ENCODE data around the gene RBFOX1.

The RBFOX1 gene

GRCh38 chr16:7332611-7333010 is at the start of gene RBFOX1:
Gene RBFOX1 (plus strand): TSS chr16:7332845.
- DNase-seq, result no peak

DNA sequence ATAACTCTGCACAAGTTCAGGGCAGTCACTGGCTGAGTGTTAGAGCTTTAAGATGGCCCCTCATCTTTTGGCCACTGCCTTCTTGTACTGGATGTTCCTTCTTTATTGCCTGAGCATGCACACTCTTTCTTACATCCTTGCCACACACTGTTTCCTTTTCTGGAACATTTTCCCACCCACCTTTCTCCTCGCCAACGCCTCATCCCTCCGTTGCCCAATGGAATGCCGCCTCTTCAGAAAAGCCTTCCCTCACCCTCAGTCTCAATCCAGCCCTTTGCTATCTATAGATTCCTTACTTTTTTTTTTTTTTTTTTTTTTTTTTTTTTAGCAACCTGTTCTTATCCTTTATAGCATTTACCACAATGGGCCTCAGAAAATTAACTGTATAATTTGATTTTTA is 47.9 kb upstream of the RBFOX1 start:
- DNase-seq, result no peak

- no peak for DNase-seq
These were observed 47.1 kb upstream of the RBFOX1 start for GRCh38 chr16:7285520-7285919.

DNA sequence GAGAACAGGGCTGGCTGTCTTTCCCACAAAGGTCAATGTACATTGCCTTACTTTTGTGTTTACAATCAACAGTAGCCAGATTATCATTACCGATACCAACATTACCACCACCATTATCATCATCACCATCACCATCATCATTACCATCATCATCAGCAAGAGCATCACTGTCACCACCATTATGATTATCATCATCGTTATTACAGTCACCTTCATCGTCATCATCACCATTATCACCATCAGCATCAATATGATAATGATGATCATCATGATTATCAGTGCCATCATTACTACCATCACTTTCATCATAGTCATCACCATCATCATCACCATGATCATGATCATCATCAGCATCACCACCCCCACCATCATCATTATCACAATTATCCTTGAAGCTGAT is 43.3 kb upstream of the RBFOX1 start:
- DNase-seq, result no peak

GRCh38 chr16:7290682-7291081 is 42.0 kb upstream of the RBFOX1 start:
- no peak for DNase-seq

DNA sequence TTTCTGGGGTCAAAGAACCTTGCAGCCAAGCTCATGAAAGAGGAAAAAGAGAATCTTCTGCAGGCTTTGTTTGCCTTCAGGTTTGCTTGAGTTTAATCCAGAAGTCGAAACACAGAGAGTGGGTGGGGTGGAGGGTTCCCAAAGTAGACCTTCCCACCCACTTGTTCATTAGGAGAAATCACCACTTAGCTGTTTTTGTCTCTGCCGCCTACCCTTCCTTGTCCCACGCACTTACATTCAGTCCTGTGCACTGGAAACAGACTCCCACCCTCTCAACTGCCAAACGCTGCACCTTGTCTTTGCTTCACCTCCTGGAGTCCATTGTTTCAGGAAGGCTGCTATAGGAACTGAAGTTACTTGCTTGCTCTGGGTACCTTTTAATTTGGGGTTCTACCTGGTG is 38.6 kb upstream of the RBFOX1 start:
- DNase-seq, result no peak

- no peak for DNase-seq
These were observed 29.5 kb upstream of the RBFOX1 start for GRCh38 chr16:7303052-7303610.

DNA sequence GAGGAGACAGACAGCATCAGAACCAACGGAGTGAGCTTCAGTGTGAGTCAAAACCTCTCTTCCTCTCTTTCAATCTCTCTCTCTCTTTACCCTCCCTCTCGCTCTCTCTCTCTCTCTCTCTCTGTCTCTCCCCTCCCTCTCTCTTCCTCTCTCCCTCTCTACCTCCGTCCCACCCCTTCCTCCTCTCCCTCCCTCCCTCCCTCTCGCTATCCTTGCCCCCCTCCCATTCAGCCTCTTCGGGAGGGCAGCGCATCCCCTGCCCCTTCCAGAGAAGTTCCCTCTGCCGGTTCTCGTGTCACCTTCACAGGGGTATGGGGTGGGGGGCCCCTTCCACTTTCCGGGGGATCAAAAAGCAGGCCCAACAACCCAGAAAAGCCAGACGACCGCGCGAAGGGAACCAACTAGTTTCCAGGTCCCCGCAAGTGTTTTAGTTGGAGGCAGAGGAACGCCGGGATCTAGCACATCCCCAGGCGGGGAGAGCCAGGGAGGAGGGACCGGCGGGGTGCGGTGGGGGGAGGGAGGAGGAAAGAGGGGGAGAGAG is 28.9 kb upstream of the RBFOX1 start:
- no peak for DNase-seq

- no peak for DNase-seq
These were observed 28.4 kb upstream of the RBFOX1 start for GRCh38 chr16:7304279-7304678.

- no peak for DNase-seq
These were observed 27.7 kb upstream of the RBFOX1 start for GRCh38 chr16:7304958-7305357.

DNA sequence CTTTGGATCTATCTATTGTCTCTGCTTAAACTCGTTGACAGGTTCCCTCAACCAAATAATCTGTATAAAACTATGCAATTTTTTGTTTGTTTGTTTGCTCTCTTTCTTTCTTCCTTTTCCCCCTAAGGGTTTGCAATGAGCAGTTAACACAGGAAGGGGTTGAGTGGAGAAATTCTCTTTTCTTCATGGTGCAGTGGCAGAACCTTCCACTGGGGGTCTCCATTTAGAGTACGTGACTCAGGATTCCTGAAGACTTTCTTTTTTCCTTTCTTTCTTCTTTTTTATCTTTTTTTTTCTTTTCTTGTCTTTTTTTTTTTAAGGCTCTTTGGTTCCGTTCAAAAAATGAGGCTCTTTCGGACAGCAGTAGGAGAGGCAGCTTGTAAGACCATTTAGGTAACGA is 19.5 kb upstream of the RBFOX1 start:
- DNase-seq, result no peak

- DNase-seq, result no peak
These were observed 18.5 kb upstream of the RBFOX1 start for GRCh38 chr16:7314163-7314562.

- DNase-seq, result no peak
These were observed 16.8 kb upstream of the RBFOX1 start for GRCh38 chr16:7315813-7316212.

DNA sequence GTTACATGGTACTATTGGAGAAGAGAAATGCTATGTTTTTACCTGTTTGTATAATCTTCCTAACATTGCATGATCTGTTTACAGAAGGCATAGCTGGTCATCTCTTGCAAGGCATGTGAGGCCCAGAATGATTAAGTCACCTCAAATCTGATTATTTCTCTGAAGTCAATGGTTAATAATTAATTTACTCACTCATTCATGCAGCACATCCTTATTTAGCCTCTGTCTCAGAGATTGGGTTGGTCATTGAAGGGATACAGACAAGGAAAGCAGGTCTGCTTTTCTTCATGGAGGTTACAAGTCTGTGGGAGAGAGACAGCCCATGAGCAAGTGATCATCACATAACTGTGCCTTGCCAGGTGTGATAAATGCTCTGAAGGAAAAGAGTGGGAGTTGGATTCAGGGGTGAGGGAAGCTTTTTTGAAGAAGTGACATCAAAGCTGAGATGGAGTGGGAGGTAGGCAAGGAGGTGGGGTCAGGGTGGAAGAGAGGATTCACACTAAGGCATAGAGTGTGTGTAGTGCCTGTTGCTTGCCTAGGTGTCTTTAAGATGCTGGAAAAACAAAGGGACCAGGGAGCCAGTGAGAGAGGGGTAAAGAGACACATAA is 16.3 kb upstream of the RBFOX1 start:
- no peak for DNase-seq

- DNase-seq, result no peak
These were observed 14.7 kb upstream of the RBFOX1 start for GRCh38 chr16:7317982-7318381.

GRCh38 chr16:7318686-7319085 is 14.0 kb upstream of the RBFOX1 start:
- no peak for DNase-seq

- DNase-seq, result no peak
These were observed 13.1 kb upstream of the RBFOX1 start for GRCh38 chr16:7319514-7319913.

DNA sequence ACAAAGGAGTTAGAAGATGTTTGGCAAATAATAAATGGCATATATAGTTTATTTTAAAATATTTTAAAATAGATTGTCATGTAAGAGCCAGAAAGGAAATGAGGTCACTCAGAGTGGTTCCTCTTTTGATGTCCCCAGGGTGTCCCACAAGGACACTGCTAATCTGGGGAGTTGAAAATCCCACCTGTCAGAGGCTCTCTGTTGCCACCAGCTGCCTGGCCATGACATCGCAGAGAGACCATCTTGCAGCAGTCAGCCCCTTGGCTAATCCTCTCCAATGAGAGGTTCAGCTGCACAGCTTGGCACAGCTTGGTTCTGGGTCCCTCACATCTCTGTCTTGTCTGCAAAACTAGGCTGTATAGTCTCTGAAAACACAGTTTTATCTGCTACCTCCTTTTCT is 11.0 kb upstream of the RBFOX1 start:
- no peak for DNase-seq

DNA sequence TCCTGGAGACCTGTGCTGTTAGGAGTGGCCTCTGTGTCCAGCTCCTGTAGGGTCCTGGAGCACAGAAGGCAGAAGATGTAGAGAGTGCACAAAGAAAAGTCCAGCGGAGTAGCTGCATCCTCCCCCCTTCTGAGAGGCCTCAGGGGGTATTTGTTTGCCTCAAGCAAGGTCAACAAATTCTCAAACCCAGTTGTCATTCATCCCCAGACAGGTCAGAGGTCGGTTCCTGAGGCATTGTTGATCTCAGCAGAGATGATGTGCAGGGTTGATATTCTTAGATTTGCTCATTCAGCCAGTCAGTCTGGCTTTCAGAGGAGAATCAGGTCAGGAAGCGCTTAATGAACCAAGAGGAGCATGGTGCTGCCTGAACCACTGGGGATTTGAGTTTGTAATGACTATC is 8.3 kb upstream of the RBFOX1 start:
- DNase-seq, result no peak

GRCh38 chr16:7325834-7326233 is 6.8 kb upstream of the RBFOX1 start:
- no peak for DNase-seq

DNA sequence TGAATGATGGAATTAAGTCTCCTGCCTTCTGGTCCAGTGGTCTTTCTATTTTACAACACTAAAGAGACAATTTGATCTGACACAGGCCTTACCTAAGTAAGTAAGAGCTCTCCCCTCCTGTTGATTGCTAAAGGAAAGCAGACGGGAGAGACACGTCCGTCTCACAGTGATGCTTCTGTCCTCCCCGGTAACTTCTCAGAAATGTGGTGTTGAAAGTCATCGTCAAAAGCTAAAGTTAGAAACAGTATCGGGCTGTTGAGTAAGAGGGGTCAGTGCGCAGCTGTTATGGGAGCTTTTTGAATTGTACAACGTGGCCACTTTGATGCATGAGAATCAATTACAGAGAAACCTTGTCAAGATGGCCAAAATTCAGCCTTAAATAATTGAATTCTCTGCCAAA is 1.9 kb upstream of the RBFOX1 start:
- DNase-seq, result no peak

DNA sequence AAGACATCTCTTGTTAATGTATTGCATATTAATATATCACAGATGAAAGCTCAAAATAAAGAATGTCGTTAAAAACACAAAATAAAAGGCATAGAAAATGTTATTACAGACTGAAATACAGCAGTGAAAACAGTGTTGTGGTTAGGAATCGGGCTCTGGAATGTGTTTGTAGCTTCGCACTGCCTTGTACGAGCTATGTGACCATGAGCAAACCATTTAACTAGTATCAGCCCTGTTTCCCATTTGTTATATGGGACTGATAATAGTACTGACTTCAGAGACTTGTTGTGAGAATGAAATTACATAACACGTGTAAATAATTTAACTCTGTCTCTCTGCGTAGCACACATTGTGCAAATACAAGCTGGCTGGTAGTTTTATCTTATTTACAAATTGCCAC is 648 bp upstream of the RBFOX1 start:
- no peak for DNase-seq

- DNase-seq, result no peak
These were observed 608 bp downstream of the RBFOX1 start for GRCh38 chr16:7333180-7333725.

DNA sequence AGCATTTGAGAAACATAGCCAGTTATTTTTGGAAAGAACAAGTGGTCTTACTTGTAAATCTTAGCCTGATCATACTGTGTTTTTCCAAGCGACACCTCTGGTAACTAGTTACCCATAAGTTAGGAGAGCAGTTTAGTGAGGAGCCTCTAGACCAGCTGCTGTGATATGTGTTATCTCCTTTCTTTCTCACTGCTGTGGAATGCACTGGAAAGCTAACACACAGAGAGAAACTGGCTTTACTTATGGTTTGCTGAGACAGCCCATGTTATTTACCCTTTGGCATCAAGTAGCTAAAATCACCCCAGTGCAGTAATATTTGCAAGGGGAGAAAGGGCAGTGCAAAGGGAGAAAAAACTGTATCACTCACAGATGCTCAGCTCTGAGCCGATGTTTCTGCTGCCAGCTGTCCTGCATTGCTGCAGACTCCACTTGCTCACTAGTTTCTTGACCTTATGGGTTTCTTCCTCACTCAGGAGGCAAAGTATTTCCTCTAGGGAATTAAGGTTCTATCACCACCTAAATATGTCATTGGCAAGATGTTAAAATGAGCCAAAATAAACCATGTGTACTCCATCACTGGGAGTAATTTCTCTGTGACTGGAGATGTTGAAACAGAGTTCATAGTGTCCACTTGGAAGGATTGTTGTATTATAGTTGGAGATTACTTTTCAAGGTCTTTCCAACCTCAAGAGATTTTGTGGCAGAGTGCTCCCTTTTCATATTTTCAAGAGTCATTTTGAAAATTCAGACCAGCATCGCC is 2.3 kb downstream of the RBFOX1 start:
- DNase-seq, result no peak

Measured in stimulated activated CD4-positive, alpha-beta T cell treated with anti-CD3 and anti-CD28 coated beads, Interleukin-2, amount 100 ng/mL, for 48 hours (primary cell).